Lower leg skin (tissue), 3 donors: ENCODE results near the gene UQCR10.

Source experiments
- CTCF ChIP-seq, 3 donors: fragments of 450-650 bp; IDR thresholded peaks; one replicate each; pipeline ENCODE4 v1.5.1; 2016; ENCODE audit warnings: antibody characterized with exemption in 3 of 3, mild to moderate bottlenecking in 3 of 3, moderate library complexity in 2 of 3
- POLR2A ChIP-seq, 2 donors: fragments of 450-650 bp; IDR thresholded peaks; one replicate each; pipeline ENCODE4 v1.6.1; 2016 to 2017; ENCODE audit warnings: antibody characterized with exemption in 2 of 2, mild to moderate bottlenecking in 1 of 2, moderate library complexity in 1 of 2

- TF ChIP-seq POLR2A (IDR thresholded peaks at IDR 0.05) (no peak), CTCF (IDR thresholded peaks at IDR 0.05) (no peak)
Observed at GRCh38 chr22:29750029-29750428, 17.1 kb upstream of the UQCR10 start.
